ENCODE measurements around the gene GADL1. TPM values are rescaled to one million over a fixed set of nuclear protein-coding genes. Genes with fewer than 3 reads are reported as not detected.

GADL1 gene
- total RNA-seq, 4 donors from 2014 or later = not detected

DNA sequence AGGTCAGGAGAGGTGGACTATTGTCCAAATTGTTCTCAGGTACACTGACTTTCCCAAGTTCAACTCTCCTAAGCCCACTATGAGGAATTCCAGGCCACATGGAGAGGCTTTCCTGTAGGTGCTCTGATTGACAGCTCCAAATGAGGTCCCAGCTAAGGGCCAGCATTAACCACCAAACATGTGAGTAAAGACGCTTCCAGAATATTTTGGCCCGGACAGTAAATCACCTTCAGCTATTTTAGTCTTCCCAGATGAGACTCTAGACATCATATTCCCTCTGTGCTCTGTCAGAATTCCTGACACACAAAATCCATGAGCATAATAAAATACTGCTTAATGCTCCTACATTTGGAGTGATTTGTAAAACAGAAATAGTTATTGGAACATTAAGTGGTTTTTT lies 152.6 kb downstream of the GADL1 start:
- no peak overlapping the region for H3K27ac ChIP-seq
- H3K4me3 ChIP-seq = no peak overlapping the region
- TF ChIP-seq EP300 (IDR thresholded peaks at IDR 0.05) (no peak), POLR2A (IDR thresholded peaks at IDR 0.05) (no peak)
- TF ChIP-seq, protein P1, sequence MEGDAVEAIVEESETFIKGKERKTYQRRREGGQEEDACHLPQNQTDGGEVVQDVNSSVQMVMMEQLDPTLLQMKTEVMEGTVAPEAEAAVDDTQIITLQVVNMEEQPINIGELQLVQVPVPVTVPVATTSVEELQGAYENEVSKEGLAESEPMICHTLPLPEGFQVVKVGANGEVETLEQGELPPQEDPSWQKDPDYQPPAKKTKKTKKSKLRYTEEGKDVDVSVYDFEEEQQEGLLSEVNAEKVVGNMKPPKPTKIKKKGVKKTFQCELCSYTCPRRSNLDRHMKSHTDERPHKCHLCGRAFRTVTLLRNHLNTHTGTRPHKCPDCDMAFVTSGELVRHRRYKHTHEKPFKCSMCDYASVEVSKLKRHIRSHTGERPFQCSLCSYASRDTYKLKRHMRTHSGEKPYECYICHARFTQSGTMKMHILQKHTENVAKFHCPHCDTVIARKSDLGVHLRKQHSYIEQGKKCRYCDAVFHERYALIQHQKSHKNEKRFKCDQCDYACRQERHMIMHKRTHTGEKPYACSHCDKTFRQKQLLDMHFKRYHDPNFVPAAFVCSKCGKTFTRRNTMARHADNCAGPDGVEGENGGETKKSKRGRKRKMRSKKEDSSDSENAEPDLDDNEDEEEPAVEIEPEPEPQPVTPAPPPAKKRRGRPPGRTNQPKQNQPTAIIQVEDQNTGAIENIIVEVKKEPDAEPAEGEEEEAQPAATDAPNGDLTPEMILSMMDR (IDR thresholded peaks at IDR 0.05) = no peak
- no peaks in the 10 kb centered on the region for H3K27me3 ChIP-seq
- no peaks in the 10 kb centered on the region for H3K36me3 ChIP-seq
- 85 to 93% methylated on average over 2 of the region's 2 CpGs for WGBS, 2 donors
- no peak for DNase-seq (ENCODE audit: low spot score in 2 of 2)
- H3K4me1 ChIP-seq = no peaks in the 10 kb centered on the region
- no peaks in the 10 kb centered on the region for H3K9me3 ChIP-seq

DNA sequence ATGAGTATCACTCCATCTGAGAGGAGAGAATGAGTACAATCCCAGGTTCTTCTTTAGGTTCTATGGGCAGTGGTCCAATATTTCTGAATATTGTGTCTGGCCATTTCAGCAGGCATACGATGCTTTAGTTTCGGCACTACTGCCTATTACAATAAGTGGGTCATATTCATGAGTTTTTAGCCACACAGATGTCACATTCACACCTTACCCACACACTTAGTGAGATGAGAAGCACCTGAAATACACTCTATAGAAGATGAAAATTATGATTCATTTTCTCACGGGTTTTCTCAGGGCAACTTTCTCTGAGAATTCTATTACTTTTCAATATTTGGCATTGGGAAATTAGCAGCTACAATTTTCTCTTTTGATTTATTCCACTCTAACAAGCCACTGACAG lies 155.9 kb downstream of the GADL1 start:
- no peak for TF ChIP-seq EP300 (IDR thresholded peaks at IDR 0.05)
- TF ChIP-seq POLR2A (IDR thresholded peaks at IDR 0.05) = no peak
- TF ChIP-seq, protein P1 (IDR thresholded peaks at IDR 0.05) = no peak
- H3K27me3 ChIP-seq = no peaks in the 10 kb centered on the region
- H3K4me1 ChIP-seq = no peaks in the 10 kb centered on the region
- DNase-seq (ENCODE audit: low spot score in 2 of 2) = no peak
- no peak overlapping the region for H3K27ac ChIP-seq
- H3K9me3 ChIP-seq = no peaks in the 10 kb centered on the region
- WGBS, 2 donors = 97 to 99% methylated on average over 3 of the region's 3 CpGs
- H3K4me3 ChIP-seq = no peak overlapping the region
- H3K36me3 ChIP-seq = no peaks in the 10 kb centered on the region

DNA sequence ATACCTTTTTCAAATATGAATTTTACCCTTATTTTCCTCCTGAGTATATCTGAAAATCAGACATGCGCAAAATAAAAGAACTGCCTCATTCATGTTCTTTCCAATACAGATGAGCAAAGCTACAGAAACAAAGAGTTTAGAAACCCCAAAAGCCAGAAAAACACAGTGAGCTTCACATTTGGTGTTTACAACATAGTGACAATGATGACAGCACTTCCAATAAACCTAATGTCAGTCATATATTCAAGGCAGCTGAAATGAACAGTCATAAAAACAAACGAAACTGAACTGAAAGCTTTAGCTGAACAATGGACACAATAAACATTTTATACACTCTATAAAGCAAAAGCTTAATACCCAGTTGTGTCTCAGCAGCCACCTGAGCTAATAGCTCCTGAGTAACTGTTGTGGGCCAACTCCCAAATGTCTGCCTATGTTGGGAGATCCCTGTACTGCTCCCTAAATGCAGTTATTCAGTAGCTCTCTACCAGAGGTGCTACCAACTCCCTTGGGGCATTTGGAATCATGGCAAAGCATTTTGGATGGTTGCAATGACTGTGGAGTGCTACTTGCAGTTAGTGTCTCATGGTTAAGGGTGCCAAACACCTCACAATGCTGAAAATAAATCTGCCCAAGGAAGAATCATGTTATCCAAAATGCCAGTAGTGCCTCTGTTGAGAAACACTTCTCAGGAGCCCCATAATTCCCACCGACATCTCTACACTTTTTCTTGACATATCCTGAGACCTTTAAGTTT lies 156.5 kb downstream of the GADL1 start:
- TF ChIP-seq EP300 (IDR thresholded peaks at IDR 0.05) (no peak), POLR2A (IDR thresholded peaks at IDR 0.05) (no peak)
- TF ChIP-seq, protein P1 (IDR thresholded peaks at IDR 0.05) = no peak
- H3K4me3 ChIP-seq = no peak overlapping the region
- WGBS, 2 donors = 79 to 84% methylated on average over 3 of the region's 3 CpGs
- no peaks in the 10 kb centered on the region for H3K4me1 ChIP-seq
- H3K9me3 ChIP-seq = no peaks in the 10 kb centered on the region
- no peak overlapping the region for H3K27ac ChIP-seq
- DNase-seq (ENCODE audit: low spot score in 2 of 2) = no peak
- no peaks in the 10 kb centered on the region for H3K27me3 ChIP-seq
- H3K36me3 ChIP-seq = no peaks in the 10 kb centered on the region

DNA sequence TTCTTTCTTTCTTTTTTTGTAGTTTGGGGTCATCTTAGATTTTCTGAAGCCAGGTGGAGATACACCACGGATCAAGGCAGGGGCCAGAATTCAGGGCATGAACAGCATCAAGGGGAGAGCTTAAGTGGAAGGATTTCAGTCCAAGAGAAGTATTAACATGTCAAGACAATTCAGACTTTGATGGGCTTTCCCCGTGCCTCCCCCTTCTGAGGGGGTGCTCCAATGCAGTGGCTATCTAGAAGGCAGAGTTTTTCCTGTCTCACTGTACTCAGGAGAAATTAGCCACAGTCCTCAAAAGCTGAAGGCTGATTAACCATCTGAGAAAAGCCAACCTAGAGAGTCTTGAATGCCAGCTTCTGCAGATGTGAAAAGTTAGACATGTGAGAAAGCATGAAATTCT lies 160.8 kb downstream of the GADL1 start:
- Histone ChIP-seq H3K4me3 (no peak overlapping the region), H3K36me3 (no peaks in the 10 kb centered on the region), H3K27ac (no peak overlapping the region), H3K27me3 (no peaks in the 10 kb centered on the region), H3K4me1 (peaks cover 0 to 4% (median 0%) of the 10 kb centered on the region in 4 donors), H3K9me3 (no peaks in the 10 kb centered on the region)
- 73 to 88% methylated on average over 2 of the region's 2 CpGs for WGBS, 2 donors
- TF ChIP-seq POLR2A (IDR thresholded peaks at IDR 0.05) (no peak), EP300 (IDR thresholded peaks at IDR 0.05) (no peak)
- TF ChIP-seq, protein P1 (IDR thresholded peaks at IDR 0.05) = no peak
- DNase-seq (ENCODE audit: low spot score in 2 of 2) = no peak

DNA sequence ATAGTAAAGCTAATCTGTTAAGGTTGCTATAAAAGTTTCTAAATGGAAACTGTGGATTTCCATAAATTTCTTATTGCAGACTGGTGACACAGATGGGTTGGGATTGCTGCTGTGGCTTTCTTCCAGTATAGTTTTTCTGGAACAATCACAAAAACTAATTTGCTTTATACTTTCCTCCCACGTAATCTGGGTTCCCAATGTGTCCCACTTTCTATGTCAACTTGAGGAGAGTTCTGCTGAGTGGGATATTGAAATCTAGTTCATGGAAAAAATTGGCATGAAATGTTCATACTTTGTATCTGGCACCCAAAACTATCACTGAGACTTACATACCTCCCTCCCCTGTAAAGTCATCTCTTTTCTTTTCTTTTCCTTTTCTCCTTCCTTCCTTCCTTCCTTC lies 161.3 kb downstream of the GADL1 start:
- H3K36me3 ChIP-seq = no peaks in the 10 kb centered on the region
- no peaks in the 10 kb centered on the region for H3K9me3 ChIP-seq
- no peak overlapping the region for H3K27ac ChIP-seq
- no peak for DNase-seq (ENCODE audit: low spot score in 2 of 2)
- no peak overlapping the region for H3K4me3 ChIP-seq
- no peaks in the 10 kb centered on the region for H3K27me3 ChIP-seq
- peaks cover 0 to 4% (median 0%) of the 10 kb centered on the region in 4 donors for H3K4me1 ChIP-seq
- TF ChIP-seq POLR2A (IDR thresholded peaks at IDR 0.05) (no peak), EP300 (IDR thresholded peaks at IDR 0.05) (no peak)
- 60 to 67% methylated on average over 1 of the region's 1 CpG for WGBS, 2 donors

Data from tibial nerve (tissue), 4 donors.